K562 (cell line): Measurements from ENCODE around the gene NOM1. TPM values are rescaled to one million over a fixed set of nuclear protein-coding genes. Genes with fewer than 3 reads are reported as not detected.

Experiments
- CSDE1 ChIP-seq, 2 experiments: fragments of 450-650 bp; IDR thresholded peaks; 2 replicates each; pipeline ENCODE4 v1.6.1; 2016; ENCODE audit warnings: mild to moderate bottlenecking in 1 of 2
- CXXC5 ChIP-seq: fragments of 250-450 bp; sonication (Bioruptor Pico); IDR thresholded peaks from 2 replicates; pipeline ENCODE4 v1.8.0; 2022; ENCODE audit warnings: inconsistent platforms, mild to moderate bottlenecking, moderate library complexity
- L3MBTL2 ChIP-seq: fragments of 450-650 bp; IDR thresholded peaks from 2 replicates; pipeline ENCODE4 v1.6.1; 2016; ENCODE audit warnings: mild to moderate bottlenecking, moderate library complexity
- MYBL2 ChIP-seq, 2 experiments: fragments of 450-650 bp in 1 of 2; sonication (generic) in 1 of 2; formaldehyde crosslinking in 1 of 2; IDR thresholded peaks; 2 replicates each; pipeline versions ENCODE4 v1.6.1 to v1.8.1; 2017 to 2022; ENCODE audit warnings: borderline replicate concordance in 1 of 2, inconsistent platforms in 1 of 2, low read depth in 1 of 2, mild to moderate bottlenecking in 1 of 2, missing genetic modification reagents in 1 of 2, moderate library complexity in 1 of 2
- NFIC ChIP-seq: fragments of 450-650 bp; IDR thresholded peaks from 2 replicates; pipeline ENCODE4 v1.6.1; 2017; ENCODE audit warnings: mild to moderate bottlenecking, inconsistent platforms
- PHB ChIP-seq: fragments of 250-450 bp; sonication (Bioruptor Pico); IDR thresholded peaks from 2 replicates; pipeline ENCODE4 v1.5.0; 2021
- POLR2H ChIP-seq: IDR thresholded peaks from 2 replicates; pipeline ENCODE4 v1.6.1; 2016; ENCODE audit warnings: missing genetic modification characterization, low read depth, mild to moderate bottlenecking, control low read depth, missing compliant biosample characterization, moderate library complexity
- SMARCA4 ChIP-seq: fragments of 450-650 bp; IDR thresholded peaks from 2 replicates; pipeline ENCODE4 v1.6.1; 2016
- XRCC4 ChIP-seq: IDR thresholded peaks from one replicate; pipeline ENCODE4 v1.6.1; 2011; ENCODE audit not compliant: insufficient read depth, insufficient read length; ENCODE audit errors: extremely low read depth
- ZNF175 ChIP-seq: fragments of 200-800 bp; sonication (Bioruptor generic); IDR thresholded peaks from 2 replicates; pipeline ENCODE4 v1.6.1; 2016; ENCODE audit warnings: low read depth, mild to moderate bottlenecking, missing genetic modification characterization, missing compliant biosample characterization
- polyA plus RNA-seq, 8 experiments: library from polyadenylated mRNA; depleted of rRNA in 4 of 8; stranded (reverse) in 5 of 8; unstranded in 3 of 8; fragments of >200 nt; fragmentation: Nextera tagmentation in 2 of 8; fragmentation: Illumina TruSeq in 1 of 8; extraction: Ambion mirVana in 2 of 8; extraction: Trizol in 1 of 8; gene quantifications; 2 replicates each; pipeline versions ENCODE4 v1.2.1 to v1.2.3, GENCODE V29; 2011 to 2014; ENCODE audit warnings: inconsistent platforms in 1 of 8, missing spikeins in 1 of 8
- total RNA-seq, 7 experiments: library from RNA; depleted of rRNA in 6 of 7; stranded (reverse); fragments of >200 nt in 6 of 7; fragmentation: Illumina TruSeq in 2 of 7; extraction: Trizol in 2 of 7; gene quantifications; 2 replicates each; pipeline versions ENCODE4 v1.2.1 to v1.2.3, GENCODE V29; 2011 to 2021; ENCODE audit warnings: low replicate concordance in 1 of 7
- TF ChIP-seq, protein P1 (sequence below): fragments of 450-650 bp; formaldehyde crosslinking; IDR thresholded peaks from 2 replicates; pipeline ENCODE4 v1.4.0; 2020; ENCODE audit warnings: mild to moderate bottlenecking
- TF ChIP-seq, protein P2 (sequence below): fragments of 450-650 bp; IDR thresholded peaks from 2 replicates; pipeline ENCODE4 v1.6.1; 2017; ENCODE audit warnings: antibody characterized with exemption
- TF ChIP-seq, protein P3 (sequence below): sonication (generic); formaldehyde crosslinking; IDR thresholded peaks from 2 replicates; pipeline ENCODE4 v1.9.0; 2022; ENCODE audit warnings: mild to moderate bottlenecking, missing genetic modification reagents
- TF ChIP-seq, protein P4 (sequence below), 2 experiments: fragments of 450-650 bp in 1 of 2; sonication (generic) in 1 of 2; formaldehyde crosslinking; conservative IDR thresholded peaks; 2 replicates each; pipeline versions ENCODE4 v1.4.0 to v1.8.1; 2020 to 2022; ENCODE audit warnings: mild to moderate bottlenecking in 1 of 2, missing genetic modification reagents in 1 of 2
- TF ChIP-seq, protein P5 (sequence below): sonication (generic); formaldehyde crosslinking; IDR thresholded peaks from 2 replicates; pipeline ENCODE4 v1.8.0; 2022; ENCODE audit warnings: missing genetic modification reagents, mild to moderate bottlenecking, borderline replicate concordance
- TF ChIP-seq, protein P6 (sequence below): fragments of 250-450 bp; sonication (Bioruptor Pico); IDR thresholded peaks from 2 replicates; pipeline ENCODE4 v1.4.0; 2020

The NOM1 gene
- total and polyA plus RNA-seq, 9 of the 15 experiments (the other 6 are each of a cell fraction or from before 2014, with no cell fraction given), result 6.8 to 47.3 (median 37.4) TPM

DNA sequence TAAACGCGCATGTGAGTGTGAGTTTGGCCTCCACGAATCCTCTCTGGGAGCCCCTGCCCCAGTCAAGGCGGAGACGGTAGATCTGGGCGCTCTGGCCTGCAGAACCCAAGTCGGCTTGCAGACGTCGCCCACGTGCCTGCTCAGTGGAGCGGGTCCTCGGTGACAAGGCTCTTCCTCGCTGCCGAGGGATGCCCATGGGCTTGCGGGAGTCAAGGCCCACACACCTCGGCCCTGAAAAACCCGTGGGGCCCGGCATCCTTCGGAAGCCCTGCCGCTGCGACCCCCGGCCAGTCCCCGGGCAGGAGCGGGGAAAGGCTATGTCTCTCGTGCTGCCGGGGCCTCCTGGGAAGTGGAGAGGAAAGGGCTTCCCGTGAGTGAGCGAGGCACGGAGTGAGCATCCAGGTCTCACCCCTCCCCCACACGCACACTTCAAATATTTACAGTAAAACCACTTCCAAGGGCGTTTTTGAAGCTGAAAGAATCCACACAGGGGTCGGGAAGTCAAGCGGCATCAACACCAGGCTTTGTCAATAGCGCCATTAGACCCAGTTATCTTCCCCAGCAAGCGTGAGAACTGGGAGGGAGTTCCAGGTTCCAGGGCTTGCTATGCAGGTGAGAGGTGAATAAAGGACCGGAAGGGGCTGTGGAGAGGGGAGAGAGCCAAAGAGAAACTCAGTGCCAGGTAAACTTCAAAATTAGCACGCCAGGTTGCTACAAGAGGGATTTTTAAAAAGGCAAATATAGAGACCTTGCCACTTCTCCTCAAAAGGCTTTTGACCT, 62.0 kb downstream of the NOM1 start (continued):
- TF ChIP-seq, protein P1, sequence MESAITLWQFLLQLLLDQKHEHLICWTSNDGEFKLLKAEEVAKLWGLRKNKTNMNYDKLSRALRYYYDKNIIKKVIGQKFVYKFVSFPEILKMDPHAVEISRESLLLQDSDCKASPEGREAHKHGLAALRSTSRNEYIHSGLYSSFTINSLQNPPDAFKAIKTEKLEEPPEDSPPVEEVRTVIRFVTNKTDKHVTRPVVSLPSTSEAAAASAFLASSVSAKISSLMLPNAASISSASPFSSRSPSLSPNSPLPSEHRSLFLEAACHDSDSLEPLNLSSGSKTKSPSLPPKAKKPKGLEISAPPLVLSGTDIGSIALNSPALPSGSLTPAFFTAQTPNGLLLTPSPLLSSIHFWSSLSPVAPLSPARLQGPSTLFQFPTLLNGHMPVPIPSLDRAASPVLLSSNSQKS, result no peak
- TF ChIP-seq NFIC (no peak), XRCC4 (no peak), CXXC5 (CRISPR knock-in tag) (no peak), PHB (CRISPR knock-in tag) (peak; percentile 7; the same call in 1 of the 2 replicates), L3MBTL2 (peak; percentile 89), SMARCA4 (no peak), POLR2H (tag) (no peak), MYBL2 (IDR thresholded peaks at IDR 0.05; ENCODE audit: low read depth) (no peak), MYBL2 (CRISPR knock-in tag; IDR thresholded peaks at IDR 0.05; ENCODE audit: borderline replicate concordance) (no peak), CSDE1 (IDR thresholded peaks at IDR 0.05) (no peak), ZNF175 (CRISPR knock-in tag) (no peak)
- TF ChIP-seq, protein P2, sequence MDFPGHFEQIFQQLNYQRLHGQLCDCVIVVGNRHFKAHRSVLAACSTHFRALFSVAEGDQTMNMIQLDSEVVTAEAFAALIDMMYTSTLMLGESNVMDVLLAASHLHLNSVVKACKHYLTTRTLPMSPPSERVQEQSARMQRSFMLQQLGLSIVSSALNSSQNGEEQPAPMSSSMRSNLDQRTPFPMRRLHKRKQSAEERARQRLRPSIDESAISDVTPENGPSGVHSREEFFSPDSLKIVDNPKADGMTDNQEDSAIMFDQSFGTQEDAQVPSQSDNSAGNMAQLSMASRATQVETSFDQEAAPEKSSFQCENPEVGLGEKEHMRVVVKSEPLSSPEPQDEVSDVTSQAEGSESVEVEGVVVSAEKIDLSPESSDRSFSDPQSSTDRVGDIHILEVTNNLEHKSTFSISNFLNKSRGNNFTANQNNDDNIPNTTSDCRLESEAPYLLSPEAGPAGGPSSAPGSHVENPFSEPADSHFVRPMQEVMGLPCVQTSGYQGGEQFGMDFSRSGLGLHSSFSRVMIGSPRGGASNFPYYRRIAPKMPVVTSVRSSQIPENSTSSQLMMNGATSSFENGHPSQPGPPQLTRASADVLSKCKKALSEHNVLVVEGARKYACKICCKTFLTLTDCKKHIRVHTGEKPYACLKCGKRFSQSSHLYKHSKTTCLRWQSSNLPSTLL, result no peak
- TF ChIP-seq, protein P3, sequence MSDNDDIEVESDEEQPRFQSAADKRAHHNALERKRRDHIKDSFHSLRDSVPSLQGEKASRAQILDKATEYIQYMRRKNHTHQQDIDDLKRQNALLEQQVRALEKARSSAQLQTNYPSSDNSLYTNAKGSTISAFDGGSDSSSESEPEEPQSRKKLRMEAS (CRISPR knock-in tag), result peak; percentile 52
- TF ChIP-seq, protein P4, sequence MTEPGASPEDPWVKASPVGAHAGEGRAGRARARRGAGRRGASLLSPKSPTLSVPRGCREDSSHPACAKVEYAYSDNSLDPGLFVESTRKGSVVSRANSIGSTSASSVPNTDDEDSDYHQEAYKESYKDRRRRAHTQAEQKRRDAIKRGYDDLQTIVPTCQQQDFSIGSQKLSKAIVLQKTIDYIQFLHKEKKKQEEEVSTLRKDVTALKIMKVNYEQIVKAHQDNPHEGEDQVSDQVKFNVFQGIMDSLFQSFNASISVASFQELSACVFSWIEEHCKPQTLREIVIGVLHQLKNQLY (CRISPR knock-in tag; conservative IDR thresholded peaks at IDR 0.05), result no peak
- TF ChIP-seq, protein P5, sequence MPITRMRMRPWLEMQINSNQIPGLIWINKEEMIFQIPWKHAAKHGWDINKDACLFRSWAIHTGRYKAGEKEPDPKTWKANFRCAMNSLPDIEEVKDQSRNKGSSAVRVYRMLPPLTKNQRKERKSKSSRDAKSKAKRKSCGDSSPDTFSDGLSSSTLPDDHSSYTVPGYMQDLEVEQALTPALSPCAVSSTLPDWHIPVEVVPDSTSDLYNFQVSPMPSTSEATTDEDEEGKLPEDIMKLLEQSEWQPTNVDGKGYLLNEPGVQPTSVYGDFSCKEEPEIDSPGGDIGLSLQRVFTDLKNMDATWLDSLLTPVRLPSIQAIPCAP (CRISPR knock-in tag), result no peak
- TF ChIP-seq, protein P6, sequence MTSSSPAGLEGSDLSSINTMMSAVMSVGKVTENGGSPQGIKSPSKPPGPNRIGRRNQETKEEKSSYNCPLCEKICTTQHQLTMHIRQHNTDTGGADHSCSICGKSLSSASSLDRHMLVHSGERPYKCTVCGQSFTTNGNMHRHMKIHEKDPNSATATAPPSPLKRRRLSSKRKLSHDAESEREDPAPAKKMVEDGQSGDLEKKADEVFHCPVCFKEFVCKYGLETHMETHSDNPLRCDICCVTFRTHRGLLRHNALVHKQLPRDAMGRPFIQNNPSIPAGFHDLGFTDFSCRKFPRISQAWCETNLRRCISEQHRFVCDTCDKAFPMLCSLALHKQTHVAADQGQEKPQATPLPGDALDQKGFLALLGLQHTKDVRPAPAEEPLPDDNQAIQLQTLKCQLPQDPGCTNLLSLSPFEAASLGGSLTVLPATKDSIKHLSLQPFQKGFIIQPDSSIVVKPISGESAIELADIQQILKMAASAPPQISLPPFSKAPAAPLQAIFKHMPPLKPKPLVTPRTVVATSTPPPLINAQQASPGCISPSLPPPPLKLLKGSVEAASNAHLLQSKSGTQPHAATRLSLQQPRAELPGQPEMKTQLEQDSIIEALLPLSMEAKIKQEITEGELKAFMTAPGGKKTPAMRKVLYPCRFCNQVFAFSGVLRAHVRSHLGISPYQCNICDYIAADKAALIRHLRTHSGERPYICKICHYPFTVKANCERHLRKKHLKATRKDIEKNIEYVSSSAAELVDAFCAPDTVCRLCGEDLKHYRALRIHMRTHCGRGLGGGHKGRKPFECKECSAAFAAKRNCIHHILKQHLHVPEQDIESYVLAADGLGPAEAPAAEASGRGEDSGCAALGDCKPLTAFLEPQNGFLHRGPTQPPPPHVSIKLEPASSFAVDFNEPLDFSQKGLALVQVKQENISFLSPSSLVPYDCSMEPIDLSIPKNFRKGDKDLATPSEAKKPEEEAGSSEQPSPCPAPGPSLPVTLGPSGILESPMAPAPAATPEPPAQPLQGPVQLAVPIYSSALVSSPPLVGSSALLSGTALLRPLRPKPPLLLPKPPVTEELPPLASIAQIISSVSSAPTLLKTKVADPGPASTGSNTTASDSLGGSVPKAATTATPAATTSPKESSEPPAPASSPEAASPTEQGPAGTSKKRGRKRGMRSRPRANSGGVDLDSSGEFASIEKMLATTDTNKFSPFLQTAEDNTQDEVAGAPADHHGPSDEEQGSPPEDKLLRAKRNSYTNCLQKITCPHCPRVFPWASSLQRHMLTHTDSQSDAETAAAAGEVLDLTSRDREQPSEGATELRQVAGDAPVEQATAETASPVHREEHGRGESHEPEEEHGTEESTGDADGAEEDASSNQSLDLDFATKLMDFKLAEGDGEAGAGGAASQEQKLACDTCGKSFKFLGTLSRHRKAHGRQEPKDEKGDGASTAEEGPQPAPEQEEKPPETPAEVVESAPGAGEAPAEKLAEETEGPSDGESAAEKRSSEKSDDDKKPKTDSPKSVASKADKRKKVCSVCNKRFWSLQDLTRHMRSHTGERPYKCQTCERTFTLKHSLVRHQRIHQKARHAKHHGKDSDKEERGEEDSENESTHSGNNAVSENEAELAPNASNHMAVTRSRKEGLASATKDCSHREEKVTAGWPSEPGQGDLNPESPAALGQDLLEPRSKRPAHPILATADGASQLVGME, result no peak
